Heart right ventricle (tissue), 16 donors: ENCODE data around the gene CTAG1B. TPM values are rescaled to one million over a fixed set of nuclear protein-coding genes. Genes with fewer than 3 reads are reported as not detected.
A peak's percentile ranks its signal among the peaks of the same experiment; 100 is the strongest.
"Not testable (repeated sequence)": the region's sequence is repeated elsewhere in the genome, so short reads cannot be mapped to it uniquely, and the experiment has no call there.

ENCODE experiments used
- ATAC-seq, 8 donors: fragments of 200-7000 bp; cut with Tn5 transposase; one replicate each; pipeline ENCODE4 v1.9.1; 2020; ENCODE audit warnings: mild to moderate bottlenecking in 8 of 8, moderate library complexity in 8 of 8, moderate number of reproducible peaks in 1 of 8
- DNase-seq, 2 donors: peaks; one replicate each; pipeline ENCODE4 v3.0.0-alpha.2; 2020
- H3K27ac ChIP-seq, 10 donors: fragments of 200-600 bp; sonication (generic) in 2 of 10; one replicate each; pipeline versions ENCODE4 v1.5.0 to v1.8.0; 2020 to 2022; ENCODE audit warnings: mild to moderate bottlenecking in 3 of 10
- H3K27me3 ChIP-seq, 7 donors: fragments of 200-600 bp; one replicate each; pipeline ENCODE4 v1.8.0; 2021 to 2022; ENCODE audit warnings: mild to moderate bottlenecking in 2 of 7
- H3K36me3 ChIP-seq, 9 donors: fragments of 200-600 bp; sonication (generic) in 1 of 9; one replicate each; pipeline versions ENCODE4 v1.5.0 to v1.8.0; 2020 to 2022; ENCODE audit warnings: mild to moderate bottlenecking in 2 of 9
- H3K4me1 ChIP-seq, 9 donors: fragments of 200-600 bp; sonication (generic) in 1 of 9; one replicate each; pipeline versions ENCODE4 v1.5.0 to v1.8.0; 2020 to 2022; ENCODE audit warnings: mild to moderate bottlenecking in 4 of 9
- H3K4me3 ChIP-seq, 10 donors: fragments of 200-600 bp; sonication (generic) in 2 of 10; one replicate each; pipeline versions ENCODE4 v1.5.0 to v1.8.0; 2020 to 2022; ENCODE audit warnings: mild to moderate bottlenecking in 7 of 10, moderate library complexity in 2 of 10
- H3K9me3 ChIP-seq, 11 donors: fragments of 200-600 bp in 10 of 11; sonication (generic) in 2 of 11; one replicate each; pipeline versions ENCODE4 v1.5.0 to v1.8.0; 2013 to 2022; ENCODE audit warnings: mild to moderate bottlenecking in 2 of 11, control low read depth in 1 of 11, moderate library complexity in 1 of 11
- CTCF ChIP-seq, 9 donors: fragments of 200-600 bp; sonication (generic) in 2 of 9; IDR thresholded peaks; one replicate each; pipeline versions ENCODE4 v1.5.0 to v1.8.0; 2021 to 2022; ENCODE audit warnings: antibody characterized with exemption in 9 of 9, mild to moderate bottlenecking in 5 of 9, moderate library complexity in 1 of 9
- WGBS, 2 donors: extraction: QIAGEN DNeasy Blood & Tissue Kit; methylation state at CpG; one replicate each; pipeline ENCODE4 v1.1.7; 2013; ENCODE audit warnings: inconsistent platforms in 1 of 2; 5-methylcytosine and 5-hydroxymethylcytosine counted together
- intact Hi-C, 10 donors: fragments of 100-400 bp; cut with DNase I; formaldehyde crosslinking; loops; one replicate each; pipeline versions ENCODE4 v1.11.1 to v1.14.2; 2022
- polyA plus RNA-seq, 2 donors: library from polyadenylated mRNA; stranded (reverse); fragments of 200-250 nt; gene quantifications; one replicate each; pipeline ENCODE4 v1.2.3, GENCODE V29; 2013
- total RNA-seq, 10 donors: library from RNA; stranded (reverse); fragmentation: NEBNext Ultra II Directional in 3 of 10; extraction: Animal tissue kit (Norgen Biotek cat#: 25700) in 3 of 10; gene quantifications; one replicate each; pipeline versions ENCODE4 v1.2.1 to v1.2.4, GENCODE V29; 2021 to 2023
- donor health status: Arrhythmogenic right ventricular cardiomyopathy.
- donor health status: ischemic (EF 13 %, LVEDD 7.1; RV severe dilation, severe dysfunction).
- donor health status: healthy with polysubstance abuse.
- donor health status: DM: no; HTN: yes; CAD: no.
- donor health status: DM: no; HTN: no; CAD: no.
- donor health status: ischemic (EF 25% LVEDD 6.9; RV normal size, moderate dysfunction).
- donor health status: ischemic (EF 25% LVEDD 5.7; RV mildly dilated, moderate dysfunction).
- donor health status: healthy.
- donor health status: DM: yes; HTN: yes; CAD: no.
- donor health status: Ischemic cardiomyopathy.
- donor health status: ischemic (EF 35%, LVEDD 5.7; RV mildly dilated, moderate dysfunction).
- donor health status: nonischemic (EF 11% LVEDD 7.7; RV severe dilation, severe dysfunction).
- donor health status: DM: yes; HTN: yes; CAD: no.
- donor health status: PGD.
- donor health status: ischemic (EF 29% LVEDD 5.4; RV normal size, mild dysfunction).
- donor health status: nonischemic (EF 23%, LVEDD 6.1; RV moderate dilation, normal function).

The CTAG1B gene
- total and polyA plus RNA-seq, 12 donors = not detected

- intact Hi-C loops = no loop called here
- no peak overlapping the region for H3K27ac ChIP-seq
- DNase-seq = no peak
- ATAC-seq = no peak
- H3K27me3 ChIP-seq = no peaks in the 10 kb centered on the region
- no peak overlapping the region for H3K4me3 ChIP-seq
- 40 to 49% methylated on average over 13 of the region's 13 CpGs for WGBS, 2 donors
- H3K9me3 ChIP-seq = no peaks in the 10 kb centered on the region
- no peaks in the 10 kb centered on the region for H3K4me1 ChIP-seq
- H3K36me3 ChIP-seq = no peaks in the 10 kb centered on the region
- TF ChIP-seq CTCF (IDR thresholded peaks at IDR 0.05) = no peak
Measured at GRCh38 chrX:154650221-154650510, 31.1 kb upstream of the CTAG1B start.

- no peak for DNase-seq
- no peak for ATAC-seq
- Histone ChIP-seq H3K4me3 (no peak overlapping the region), H3K27me3 (no peaks in the 10 kb centered on the region), H3K4me1 (no peaks in the 10 kb centered on the region), H3K27ac (no peak overlapping the region), H3K36me3 (no peaks in the 10 kb centered on the region), H3K9me3 (no peaks in the 10 kb centered on the region)
- WGBS, 2 donors = 78% methylated on average over 15 to 23 of the region's 23 CpGs
- TF ChIP-seq CTCF (IDR thresholded peaks at IDR 0.05) = no peak
- intact Hi-C loops = no loop called here
Measured at GRCh38 chrX:154649503-154650220, 30.6 kb upstream of the CTAG1B start.

GRCh38 chrX:154648931-154649330, 29.8 kb upstream of the CTAG1B start:
- H3K4me1 ChIP-seq = no peaks in the 10 kb centered on the region
- H3K36me3 ChIP-seq = no peaks in the 10 kb centered on the region
- H3K27ac ChIP-seq = no peak overlapping the region
- intact Hi-C loops = no loop called here
- DNase-seq = no peak
- WGBS, 2 donors = 76 to 89% methylated on average over 15 of the region's 15 CpGs
- no peaks in the 10 kb centered on the region for H3K27me3 ChIP-seq
- ATAC-seq = no peak
- no peak overlapping the region for H3K4me3 ChIP-seq
- TF ChIP-seq CTCF (IDR thresholded peaks at IDR 0.05) = no peak
- no peaks in the 10 kb centered on the region for H3K9me3 ChIP-seq

- H3K9me3 ChIP-seq, H3K27ac ChIP-seq, ATAC-seq, H3K27me3 ChIP-seq, intact Hi-C loops, H3K4me1 ChIP-seq, DNase-seq, H3K36me3 ChIP-seq, H3K4me3 ChIP-seq: not testable (repeated sequence)
- WGBS, 2 donors = no CpG with 5 or more reads among the region's 24 CpGs
Measured at GRCh38 chrX:154645745-154646378, 26.8 kb upstream of the CTAG1B start.

GRCh38 chrX:154643708-154644107, 24.6 kb upstream of the CTAG1B start:
- not testable (repeated sequence) for ATAC-seq, DNase-seq
- WGBS, 2 donors = no CpG with 5 or more reads among the region's 31 CpGs

GRCh38 chrX:154641740-154642139, 22.7 kb upstream of the CTAG1B start:
- H3K27ac ChIP-seq, H3K4me1 ChIP-seq, H3K27me3 ChIP-seq, H3K4me3 ChIP-seq, DNase-seq, H3K36me3 ChIP-seq, intact Hi-C loops, H3K9me3 ChIP-seq: not testable (repeated sequence)
- ATAC-seq = peak; percentile 57 to 95 (median 84)
- WGBS, 2 donors = no CpG with 5 or more reads among the region's 10 CpGs

More at GRCh38 chrX:154643708-154644107, 24.6 kb upstream of the CTAG1B start:
- intact Hi-C loops, H3K4me1 ChIP-seq, H3K4me3 ChIP-seq, H3K36me3 ChIP-seq, H3K9me3 ChIP-seq, H3K27me3 ChIP-seq, H3K27ac ChIP-seq: not testable (repeated sequence)

GRCh38 chrX:154633661-154634060, 14.6 kb upstream of the CTAG1B start:
- H3K4me3 ChIP-seq, H3K4me1 ChIP-seq, intact Hi-C loops, H3K36me3 ChIP-seq, DNase-seq, H3K27me3 ChIP-seq, H3K27ac ChIP-seq, H3K9me3 ChIP-seq: not testable (repeated sequence)
- WGBS, 2 donors = no CpG with 5 or more reads among the region's 11 CpGs
- peak in 2 of 8 donors; percentile 9 to 19 for ATAC-seq

- H3K9me3 ChIP-seq, H3K4me3 ChIP-seq, ATAC-seq, H3K27me3 ChIP-seq, DNase-seq, H3K36me3 ChIP-seq, H3K4me1 ChIP-seq, H3K27ac ChIP-seq, intact Hi-C loops: not testable (repeated sequence)
- WGBS, 2 donors = no CpG with 5 or more reads among the region's 11 CpGs
Measured at GRCh38 chrX:154630949-154631348, 11.9 kb upstream of the CTAG1B start.

GRCh38 chrX:154628960-154629359, 9.9 kb upstream of the CTAG1B start:
- WGBS, 2 donors = no CpG with 5 or more reads among the region's 5 CpGs
- H3K4me1 ChIP-seq, H3K36me3 ChIP-seq, H3K4me3 ChIP-seq, H3K9me3 ChIP-seq, intact Hi-C loops, H3K27me3 ChIP-seq, H3K27ac ChIP-seq, DNase-seq: not testable (repeated sequence)
- ATAC-seq = peak in 6 of 8 donors; percentile 48 to 69 (median 55)
